GM19455 (cell line): Measurements from ENCODE around the gene GNAZ.

Source experiments
- ATAC-seq: cut with Tn5 transposase; IDR thresholded peaks from one replicate; pipeline ENCODE4 v1.9.1; 2021; ENCODE audit not compliant: unreplicated experiment

GNAZ gene

DNA sequence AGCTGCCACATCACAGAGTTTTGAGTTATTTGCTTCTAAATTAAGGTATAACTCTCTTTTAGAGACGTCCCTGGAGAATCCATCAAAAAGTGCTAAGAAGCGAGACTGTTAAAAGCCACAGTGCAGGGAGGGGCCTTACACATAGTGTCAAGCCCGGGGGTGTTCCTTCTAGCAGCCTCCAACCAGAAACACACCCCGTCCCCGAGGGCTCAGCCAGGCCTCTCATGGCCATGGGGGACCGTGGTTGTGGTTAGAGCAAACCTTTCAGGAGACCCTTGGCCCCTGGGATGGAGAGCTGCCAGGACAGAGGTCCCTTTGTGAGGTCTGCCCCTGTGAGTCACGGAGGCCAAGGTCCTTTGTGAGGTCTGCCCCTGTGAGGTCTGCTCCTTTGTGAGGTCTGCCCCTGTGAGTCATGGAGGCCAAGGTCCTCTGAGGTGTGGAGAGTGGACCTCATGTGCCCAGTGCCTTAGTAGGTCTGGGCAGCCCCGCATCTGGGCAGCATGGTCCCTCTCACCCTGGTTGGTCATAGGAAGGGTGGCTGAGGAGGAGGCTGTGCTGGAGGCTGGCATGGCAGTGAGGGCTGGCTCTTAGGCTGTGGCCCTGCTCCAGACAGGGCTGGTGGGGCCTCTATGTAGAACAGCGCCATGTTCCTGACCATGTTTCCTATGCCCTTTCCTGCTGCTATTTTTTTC, 5.4 kb downstream of the GNAZ start:
- no peak for ATAC-seq

DNA sequence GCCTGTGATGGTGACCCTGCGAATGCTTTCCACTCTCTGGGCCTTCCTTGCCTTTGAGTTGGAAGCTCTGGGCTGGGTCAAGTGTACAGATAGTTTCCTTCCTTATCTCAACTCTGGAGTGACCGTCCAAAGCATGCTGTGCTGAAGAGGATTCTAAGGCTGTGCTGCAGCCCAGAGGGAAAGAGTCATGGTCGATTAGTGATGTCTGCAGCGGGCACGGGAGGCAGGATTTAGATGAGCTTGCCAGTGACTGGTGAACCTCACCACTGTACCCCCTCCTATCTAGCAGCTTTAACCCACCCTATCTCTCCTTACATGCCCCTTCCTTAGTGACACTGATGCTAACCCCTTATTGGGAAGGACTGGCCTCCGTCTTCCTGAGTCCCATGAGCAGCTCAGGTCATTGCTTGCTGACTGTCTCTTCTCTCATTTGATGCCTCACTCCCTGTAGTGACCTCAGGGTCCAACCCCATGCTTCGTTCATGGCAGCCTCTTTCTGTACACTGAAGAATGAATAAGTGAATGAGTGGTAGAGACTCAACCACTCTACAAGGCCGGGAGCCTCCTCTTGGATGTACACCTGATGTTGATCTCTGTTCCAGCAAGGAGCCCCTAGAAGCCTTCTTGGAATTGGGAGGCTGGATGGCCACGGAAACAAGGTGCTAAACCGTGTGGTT, 6.7 kb downstream of the GNAZ start:
- ATAC-seq = no peak

DNA sequence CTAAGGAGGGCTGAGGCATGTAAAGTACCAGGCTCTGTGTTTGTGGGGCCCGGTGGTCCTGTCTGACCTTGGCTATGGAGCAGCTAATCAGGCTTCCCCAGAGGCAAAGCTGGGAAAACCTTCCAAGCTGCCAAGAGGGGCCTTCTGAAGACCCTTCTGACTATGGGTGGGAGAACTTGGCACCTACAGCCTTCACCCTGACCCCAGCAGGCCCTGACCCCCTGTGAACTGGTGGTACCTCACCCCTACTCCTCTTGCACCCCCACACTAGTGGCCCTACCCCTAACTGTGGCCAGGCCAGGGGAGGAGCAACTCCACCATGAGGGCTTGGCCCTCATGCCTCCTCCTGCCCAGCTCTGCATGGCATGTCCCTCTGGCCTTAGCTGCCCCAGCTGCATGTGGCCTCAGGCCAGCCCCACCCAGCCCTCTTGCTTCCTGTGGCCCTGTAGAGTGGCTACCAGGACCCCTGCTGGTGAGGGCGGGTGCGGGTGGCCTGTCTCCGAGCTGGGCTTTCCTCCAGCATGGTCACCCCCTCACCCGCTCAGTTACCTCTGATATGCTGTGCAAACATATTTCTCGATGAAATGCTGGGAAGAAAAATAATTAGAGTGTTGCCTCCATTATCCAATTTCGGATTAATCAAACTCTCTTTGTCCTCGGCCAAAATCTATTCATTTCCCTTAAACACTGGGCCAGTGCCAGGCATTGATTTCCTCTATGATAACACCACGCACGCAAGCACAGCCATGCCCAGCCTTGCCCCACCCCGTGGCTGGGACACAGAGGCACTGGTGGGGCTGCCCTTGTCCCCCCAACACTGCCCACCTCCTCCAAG, 7.5 kb downstream of the GNAZ start:
- no peak for ATAC-seq

DNA sequence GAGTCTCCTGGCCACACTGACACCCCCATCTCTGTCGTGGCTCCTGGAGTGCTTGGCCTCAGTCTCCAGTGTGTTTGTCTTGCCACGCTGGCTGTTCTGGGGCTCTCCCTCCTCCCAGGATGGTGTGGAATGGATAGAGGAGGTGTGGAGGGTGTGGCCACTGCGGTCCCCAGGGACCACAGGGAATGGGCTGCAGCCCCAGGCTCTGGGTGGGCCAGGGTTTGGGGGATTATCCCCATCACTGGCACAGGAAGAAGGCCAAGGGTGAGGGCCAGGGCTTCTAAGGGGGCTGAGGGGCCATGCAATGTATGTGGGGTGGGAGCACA, 8.1 kb downstream of the GNAZ start:
- no peak for ATAC-seq

DNA sequence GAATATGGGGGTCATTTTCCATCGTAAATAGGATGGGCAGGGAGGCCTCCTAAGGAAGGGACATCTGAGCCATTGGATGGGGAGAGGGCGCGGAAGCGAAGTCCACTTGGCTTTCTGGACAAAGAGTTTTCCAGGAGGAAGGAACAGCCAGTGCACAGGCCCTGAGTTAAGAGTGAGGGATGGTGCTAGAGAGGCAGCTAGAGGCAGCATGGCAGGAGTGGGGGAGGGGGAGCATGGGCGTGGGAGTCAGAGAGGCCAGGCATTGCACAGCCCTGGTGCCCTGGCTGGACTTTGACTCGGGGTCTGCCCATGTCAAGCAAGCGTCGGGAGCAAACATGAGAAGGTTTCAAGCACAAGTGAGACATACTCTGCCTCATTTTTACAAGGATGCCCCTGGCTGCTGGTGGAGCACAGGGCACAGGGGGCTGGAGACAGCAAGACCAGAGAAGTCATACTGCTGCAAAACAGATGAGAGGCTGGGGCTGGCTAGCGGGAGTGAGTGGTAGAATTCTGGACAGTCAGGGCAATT, 9.0 kb downstream of the GNAZ start:
- ATAC-seq = no peak

DNA sequence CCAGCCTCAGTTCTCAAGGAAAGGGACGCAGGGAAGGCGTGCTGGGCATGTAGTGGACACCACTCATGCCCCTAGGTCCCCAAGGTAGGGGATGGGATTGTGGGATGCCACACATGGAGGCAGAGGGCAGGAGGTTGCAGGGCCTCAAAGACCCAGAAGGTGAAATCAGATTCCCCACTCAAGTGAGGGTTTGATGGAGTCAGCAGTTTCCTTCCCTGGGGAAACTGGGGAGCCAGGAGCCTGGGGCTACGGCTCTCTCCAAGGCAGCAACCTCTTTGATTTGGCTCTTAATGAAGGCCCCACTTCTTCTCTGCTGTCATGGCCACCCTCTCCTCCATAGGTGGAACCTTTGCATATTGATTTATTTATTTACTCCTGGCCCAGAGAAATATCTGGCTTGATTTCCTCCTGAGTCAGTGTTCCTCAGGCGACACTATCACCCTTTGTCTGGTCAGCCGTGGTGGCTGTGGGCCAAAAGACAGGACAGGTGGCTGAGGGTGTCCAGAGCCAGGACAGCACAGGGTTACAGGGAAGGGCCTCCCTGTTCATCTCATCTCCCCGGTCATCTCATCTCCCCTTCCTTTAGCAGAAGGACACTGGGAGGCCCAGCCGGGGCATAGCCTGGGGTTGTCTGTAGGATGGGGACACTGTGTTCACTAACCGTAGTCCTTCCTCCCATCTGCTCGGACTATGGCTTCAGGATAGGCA, 9.6 kb downstream of the GNAZ start:
- ATAC-seq = no peak

DNA sequence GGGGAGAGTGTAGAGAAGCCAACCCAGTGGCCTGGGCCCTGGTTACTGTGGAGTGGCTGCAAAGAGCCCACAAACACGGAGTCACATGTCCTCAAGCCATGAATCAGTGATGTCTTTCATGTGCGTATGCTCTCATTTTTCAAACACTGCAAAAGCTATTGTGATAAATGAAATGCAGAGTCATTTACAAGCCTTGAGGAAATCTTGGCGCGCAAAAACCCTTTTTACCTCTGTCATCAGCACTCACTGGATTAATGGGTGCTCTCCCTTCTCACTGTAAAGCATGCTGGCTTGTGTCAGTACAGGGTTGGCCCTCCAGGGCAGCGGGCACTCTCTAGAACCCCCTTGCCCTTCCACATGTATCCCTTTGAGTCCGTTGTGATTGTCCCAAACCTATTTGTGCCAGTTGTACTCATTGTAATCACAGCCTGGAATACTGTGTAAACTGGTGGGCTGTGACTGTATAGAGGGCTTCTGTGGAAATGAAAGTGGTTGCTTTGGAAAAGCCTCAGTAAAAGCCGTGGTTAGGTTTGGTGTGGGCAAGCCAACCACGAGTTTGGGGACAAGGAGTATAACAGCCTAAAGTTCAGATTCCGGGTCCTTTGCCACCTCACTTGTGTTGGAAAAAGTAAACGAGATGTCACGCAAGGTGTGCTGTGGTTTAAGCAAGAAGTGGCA, 10.4 kb downstream of the GNAZ start:
- ATAC-seq = no peak

DNA sequence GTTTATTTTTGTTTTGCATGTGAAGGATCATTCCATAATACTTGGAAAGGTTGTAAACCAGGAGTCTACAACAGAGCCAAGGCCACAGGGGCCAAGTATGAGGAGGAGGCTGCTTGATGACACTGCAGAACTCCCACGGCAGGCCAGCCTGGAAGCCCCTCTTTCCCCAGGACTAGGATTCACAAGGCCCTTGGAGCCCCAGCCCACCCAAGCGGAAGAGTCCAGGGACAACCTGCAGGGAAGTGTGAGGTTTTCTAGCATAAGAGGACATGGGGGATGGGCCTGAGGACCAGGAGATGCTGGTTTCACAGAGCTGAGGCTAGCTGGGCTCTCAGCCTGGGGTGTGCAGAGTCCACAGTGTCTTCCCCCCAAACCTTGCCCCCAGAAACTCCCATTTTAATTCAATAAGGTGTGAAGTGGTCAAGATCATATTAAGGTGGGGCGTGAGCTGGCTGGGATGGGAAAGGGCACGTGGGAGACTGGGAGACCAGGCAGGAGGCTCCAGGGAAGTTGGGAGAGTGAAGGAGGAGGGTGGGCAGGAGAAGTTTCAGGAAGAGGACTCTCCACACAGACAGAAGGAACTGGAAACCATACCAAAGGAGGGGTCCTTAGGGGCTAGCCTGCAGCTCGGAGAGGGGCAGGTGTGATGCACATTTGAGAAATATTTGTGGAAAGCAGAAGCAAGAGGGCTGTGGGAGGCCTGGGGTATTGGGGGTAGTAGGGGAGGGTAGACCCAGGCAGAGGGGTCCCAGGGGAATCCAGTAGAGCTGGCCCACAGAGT, 12.4 kb downstream of the GNAZ start:
- ATAC-seq = no peak

DNA sequence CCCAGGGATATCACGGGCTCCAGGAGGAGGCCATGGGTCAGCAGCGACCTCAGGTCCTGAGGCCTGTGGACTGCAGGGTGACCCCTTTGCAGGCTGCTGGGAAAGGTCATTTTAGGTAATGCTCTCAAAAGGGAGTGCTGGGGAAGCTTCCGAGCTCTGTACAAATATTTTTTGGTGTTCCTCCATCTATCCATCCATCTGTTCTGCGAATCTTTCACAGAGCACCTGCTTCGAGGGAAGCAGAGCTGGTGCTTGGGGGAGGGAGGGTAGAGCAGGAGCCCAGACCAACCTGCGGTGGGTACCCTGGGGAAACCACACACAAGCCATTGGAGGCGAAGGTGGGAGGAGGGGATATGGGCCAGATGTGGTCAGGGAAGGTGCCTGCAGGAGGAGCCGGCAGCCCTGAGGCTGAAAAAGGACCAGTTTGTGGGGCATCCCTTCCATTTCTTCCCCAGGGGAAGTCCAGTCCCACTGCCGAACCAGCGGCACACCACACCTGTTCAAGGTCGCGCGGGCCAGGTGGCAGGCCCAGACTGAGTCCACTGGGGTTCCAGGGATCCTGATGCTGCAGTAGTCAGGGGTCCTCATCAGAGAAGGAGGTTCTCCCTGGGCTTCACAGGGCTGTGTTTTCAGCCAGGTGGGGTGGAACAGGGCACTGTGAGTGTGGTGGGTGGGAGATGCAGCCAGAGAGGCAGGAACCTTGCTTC, 13.1 kb downstream of the GNAZ start:
- no peak for ATAC-seq

DNA sequence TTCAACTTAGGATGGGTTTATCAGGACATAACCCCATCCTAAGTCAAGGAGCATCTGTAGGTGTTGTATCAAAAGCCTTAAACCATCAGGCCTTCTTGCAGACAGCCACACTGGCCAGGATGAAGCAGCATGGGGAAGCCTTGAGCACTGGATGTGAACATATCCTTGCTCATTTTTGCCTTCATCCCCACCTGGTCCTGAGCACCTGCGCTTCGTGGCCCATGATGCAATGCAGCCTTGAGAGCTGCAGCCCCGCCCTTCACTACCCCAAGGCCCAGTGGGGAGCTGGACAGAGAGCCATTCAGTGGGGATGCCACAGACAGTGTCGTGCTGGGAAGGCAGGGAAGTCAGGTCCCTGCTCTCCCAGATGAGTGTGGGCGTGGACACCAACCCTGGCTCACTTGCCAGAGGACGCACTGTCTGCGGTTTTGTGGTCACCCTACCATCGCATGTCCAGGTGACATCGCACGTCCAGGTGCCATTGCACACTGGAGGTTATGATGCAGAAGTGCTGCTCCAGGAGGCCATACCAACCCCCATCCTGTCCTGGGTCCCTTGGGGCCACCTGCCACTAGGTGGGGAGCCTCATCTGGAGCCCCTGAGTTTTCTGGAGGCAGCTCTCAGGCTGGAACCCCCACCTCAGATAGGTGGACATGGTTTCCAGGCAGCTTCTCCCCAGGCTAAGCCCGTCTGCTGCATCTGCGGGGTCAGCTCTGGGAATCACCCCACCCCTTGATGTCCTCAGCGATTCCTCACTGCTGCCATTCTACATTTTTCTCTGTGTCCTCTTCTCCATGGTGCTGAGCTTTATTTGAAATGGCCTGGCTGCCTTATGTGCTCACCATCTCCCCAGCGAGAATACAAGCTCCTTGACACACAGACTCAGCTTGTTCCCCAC, 14.4 kb downstream of the GNAZ start:
- ATAC-seq = no peak

DNA sequence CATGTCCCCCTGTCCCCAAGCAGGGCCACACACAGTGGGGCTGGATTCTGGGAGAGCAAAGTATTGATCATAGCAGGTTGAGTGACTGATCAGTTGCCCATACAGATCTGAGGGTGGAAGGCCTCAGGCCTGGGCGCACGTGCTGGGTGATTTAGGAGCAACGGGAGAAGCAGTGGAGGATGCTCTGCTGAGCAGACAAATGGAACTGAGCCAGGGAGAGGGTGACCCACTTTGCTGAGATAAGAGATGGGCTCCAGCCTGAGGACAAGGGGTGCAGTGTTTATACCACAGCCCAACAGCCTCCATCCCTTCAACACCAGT, 15.0 kb downstream of the GNAZ start:
- no peak for ATAC-seq

DNA sequence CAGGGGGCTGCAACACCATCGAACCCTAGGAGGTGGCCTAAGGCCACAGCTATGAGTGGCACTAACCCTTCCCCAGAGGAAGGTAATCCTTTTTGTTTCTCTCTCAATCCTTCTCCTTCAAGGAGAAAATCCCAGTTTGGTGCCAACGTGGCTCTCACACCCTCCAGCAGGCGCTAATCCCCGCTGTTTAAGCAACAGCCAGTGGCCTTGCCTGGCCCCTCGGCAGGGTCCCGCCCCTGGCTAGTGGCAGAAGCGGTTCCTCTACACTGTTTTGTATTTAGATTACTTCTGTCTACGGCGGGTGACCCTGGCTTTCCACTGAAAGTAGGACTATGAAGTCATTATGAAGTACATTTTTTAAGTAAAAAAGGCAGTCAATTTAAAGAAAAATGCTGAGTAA, 15.5 kb downstream of the GNAZ start:
- no peak for ATAC-seq

DNA sequence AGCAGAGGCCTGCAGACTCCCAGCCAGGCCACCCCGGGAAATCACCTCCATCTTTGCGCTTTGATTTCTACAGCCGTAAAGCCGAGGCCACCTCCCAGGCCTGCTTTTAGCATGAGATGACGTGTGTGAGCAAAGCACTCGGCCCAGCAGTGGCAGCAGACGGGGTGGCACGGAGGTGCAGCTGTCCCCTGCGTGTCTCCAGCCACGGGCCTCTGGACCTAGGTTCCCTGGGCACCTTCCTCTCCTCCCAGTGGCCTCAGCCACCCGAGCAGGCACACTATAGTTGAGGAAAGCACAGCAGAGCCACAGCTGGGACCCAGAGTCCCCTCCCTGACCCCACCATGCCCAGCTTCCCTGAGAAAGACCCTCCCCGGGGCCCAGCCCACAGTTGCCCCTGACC, 15.9 kb downstream of the GNAZ start:
- ATAC-seq = no peak

DNA sequence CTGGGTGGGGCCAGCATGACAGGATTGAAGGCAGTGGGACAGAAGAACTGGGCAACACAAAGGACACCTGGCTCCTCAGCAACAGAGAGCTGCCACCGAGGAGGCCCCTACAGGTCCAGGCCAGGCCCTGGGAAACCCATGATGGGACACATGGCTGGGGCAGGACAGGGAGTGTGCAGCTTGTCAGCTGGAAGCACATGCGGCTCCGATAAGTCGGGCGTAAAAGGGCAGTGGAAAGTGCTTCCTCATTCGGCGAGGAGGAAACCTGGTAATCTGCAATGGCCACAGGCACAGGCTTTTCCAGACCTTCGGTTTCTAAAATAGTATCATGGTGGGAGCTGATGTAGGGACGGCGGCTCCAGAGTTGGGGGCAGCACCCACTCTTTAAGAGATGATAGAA, 16.5 kb downstream of the GNAZ start:
- ATAC-seq = no peak

DNA sequence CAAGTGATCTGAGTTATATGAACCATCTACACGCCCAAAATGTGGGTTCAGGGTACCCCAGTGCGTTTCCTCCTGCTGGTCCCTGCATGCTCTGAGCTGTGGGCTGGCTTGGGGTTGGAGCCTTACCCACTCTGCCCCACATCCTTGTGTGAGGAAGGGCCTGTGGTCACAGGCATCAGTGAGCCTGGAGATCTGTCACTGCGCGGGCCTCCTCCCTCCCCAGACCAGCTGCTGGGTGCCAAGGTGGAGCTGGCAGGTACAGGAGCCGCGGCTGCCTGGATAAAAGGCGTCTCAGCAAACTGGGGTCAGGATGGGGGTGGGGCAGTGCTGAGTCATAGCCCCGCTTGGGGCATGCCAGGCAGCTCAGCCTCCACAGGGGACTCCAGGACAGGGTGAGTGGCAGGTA, 17.9 kb downstream of the GNAZ start:
- no peak for ATAC-seq

DNA sequence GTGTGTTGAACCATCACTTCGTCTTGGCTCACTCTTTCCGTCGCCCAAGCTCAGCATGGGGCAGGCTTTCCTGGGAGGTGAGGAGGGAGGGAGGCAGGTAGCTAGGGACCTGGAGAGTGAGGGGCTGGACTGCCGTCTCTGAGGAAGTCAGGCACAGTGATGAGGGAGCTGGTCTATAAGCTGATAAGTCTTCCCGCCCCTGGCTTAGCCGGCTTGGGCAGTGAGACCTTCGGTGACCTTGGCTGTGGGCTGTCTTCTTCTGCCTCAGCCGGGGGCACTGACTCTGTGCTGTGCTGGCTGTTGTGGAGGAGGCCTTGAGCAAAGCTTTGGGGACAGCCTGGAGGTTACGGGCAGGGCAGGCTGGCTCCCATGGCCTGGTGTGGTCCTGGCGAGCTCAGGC, 18.7 kb downstream of the GNAZ start:
- no peak for ATAC-seq

DNA sequence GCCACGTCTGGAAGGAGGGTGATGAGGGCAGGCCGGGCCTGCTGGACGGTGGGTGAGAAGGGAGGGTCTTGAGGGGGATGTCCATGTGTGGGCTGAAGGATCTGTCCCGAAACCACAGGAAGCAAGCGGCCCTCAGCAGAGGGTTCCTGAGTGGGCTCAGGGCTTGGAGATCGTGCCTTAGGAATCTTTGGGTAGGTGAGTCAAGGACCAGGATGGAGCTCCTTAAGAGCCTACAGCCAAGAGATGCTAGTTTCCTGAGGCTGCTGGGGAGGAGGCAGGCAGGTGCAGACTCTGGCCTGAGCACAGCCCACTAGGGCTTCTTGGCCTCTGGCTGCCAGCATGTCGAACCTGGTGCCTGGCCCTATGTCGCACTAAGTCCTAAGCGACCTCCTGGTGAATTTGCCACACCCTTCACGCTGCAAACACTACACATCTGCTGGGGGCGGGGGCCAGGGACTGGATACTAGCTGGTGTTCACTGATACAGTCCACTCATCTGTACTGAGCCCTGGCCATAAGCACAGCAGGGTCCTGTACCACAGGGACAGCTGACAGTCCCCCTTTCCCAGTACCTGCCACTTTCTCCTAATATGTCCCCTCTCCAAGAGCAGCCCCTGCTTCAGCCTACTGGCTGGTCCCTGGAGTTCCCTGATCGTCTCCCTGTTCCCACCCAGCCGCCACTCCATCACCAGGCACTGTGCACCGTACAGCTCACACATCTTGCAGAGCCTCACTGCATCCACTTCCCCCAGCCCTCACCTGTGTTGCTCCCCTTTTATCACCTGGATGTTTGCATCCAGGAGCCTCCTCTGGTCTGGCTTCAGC, 19.5 kb downstream of the GNAZ start:
- no peak for ATAC-seq

DNA sequence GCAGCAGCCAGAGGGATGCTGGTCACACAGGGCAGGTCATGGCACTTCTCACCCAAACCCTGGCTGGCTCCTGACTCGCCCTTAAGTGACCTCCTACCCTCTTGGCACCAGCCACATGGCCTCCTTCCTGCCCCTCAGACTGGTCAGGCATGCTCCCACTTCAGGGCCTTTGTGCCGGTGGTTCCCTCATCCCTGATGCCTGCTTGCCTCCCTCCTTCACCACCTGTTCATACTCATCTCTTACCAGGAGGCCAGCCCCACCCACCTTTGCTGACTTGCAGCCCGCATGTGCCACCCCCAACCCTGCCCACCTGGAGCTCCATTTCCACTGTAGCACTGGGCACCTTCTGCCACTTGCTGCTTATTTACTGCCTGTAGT, 20.1 kb downstream of the GNAZ start:
- ATAC-seq = no peak
